OCI-LY3 (cell line): ENCODE results near the gene SCARB1.

Experiments used
- CTCF ChIP-seq: fragments of 200-600, 300-600 bp; sonication (generic); IDR thresholded peaks from 2 replicates; pipeline ENCODE4 v1.5.1; 2014; ENCODE audit warnings: antibody characterized with exemption, low read length, low read depth
- EZH2phosphoT487 ChIP-seq: fragments of 200-600 bp; shearing (Covaris generic); IDR thresholded peaks from 2 replicates; pipeline ENCODE4 v1.6.1; 2018; ENCODE audit warnings: antibody characterized with exemption, mixed run types, low read depth

DNA sequence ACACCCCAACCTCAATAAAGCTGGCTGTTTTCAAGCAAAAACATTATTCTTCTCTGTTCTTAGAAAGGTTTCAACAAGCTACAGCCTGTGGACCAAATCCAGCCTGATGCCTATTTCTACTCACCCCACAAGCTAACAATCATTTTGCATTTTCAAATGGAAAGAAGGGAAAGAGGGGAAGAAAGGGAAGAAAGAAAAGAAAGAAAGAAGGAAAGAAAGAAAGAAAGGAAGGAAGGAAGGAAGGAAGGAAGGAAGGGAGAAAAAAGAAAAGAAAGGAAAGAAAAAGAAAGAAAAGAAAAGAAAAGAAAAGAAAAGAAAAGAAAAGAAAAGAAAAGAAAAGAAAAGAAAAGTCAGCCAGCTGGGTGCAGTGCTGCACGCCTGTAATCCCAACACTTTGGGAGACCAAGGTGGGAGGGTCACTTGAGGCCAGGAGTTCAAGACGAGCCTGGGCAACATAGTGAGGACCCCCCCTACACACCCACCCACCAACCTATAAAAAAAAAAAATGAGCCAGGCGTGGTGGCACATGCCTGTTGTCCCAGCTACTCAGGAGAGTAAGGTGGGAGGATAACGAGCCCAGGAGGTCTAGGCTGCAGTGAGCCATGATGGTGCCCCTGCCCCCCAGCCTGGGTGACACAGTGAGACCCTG is 26.3 kb downstream of the SCARB1 start:
- TF ChIP-seq CTCF = no peak
- TF ChIP-seq EZH2phosphoT487 = no peak
